K562 (cell line): Measurements from ENCODE around the gene ROPN1L. TPM values are rescaled to one million over a fixed set of nuclear protein-coding genes. Genes with fewer than 3 reads are reported as not detected.

Experiments used
- CTBP1 ChIP-seq: fragments of 450-650 bp; IDR thresholded peaks from 2 replicates; pipeline ENCODE4 v1.6.1; 2016; ENCODE audit warnings: borderline replicate concordance
- NFATC3 ChIP-seq: fragments of 450-650 bp; IDR thresholded peaks from 2 replicates; pipeline ENCODE4 v1.6.1; 2017; ENCODE audit warnings: mild to moderate bottlenecking
- TAF7 ChIP-seq: fragments of 450-650 bp; IDR thresholded peaks from 2 replicates; pipeline ENCODE4 v1.6.1; 2016; ENCODE audit warnings: missing genetic modification characterization, missing compliant biosample characterization
- TCF3 ChIP-seq: sonication (generic); formaldehyde crosslinking; IDR thresholded peaks from 2 replicates; pipeline ENCODE4 v1.4.0; 2020; ENCODE audit warnings: mild to moderate bottlenecking, missing genetic modification reagents
- TCF7 ChIP-seq: sonication (generic); IDR thresholded peaks from 2 replicates; pipeline ENCODE4 v1.6.1; 2016; ENCODE audit warnings: antibody characterized with exemption, borderline replicate concordance
- TEAD4 ChIP-seq, 2 experiments: sonication (generic) in 1 of 2; formaldehyde crosslinking in 1 of 2; IDR thresholded peaks; 2 replicates each; pipeline versions ENCODE4 v1.6.1 to v1.8.0; 2012 to 2022; ENCODE audit warnings: borderline replicate concordance in 1 of 2, inconsistent platforms in 1 of 2, low read length in 1 of 2, mild to moderate bottlenecking in 1 of 2, missing genetic modification reagents in 1 of 2
- ZFP91 ChIP-seq: sonication (generic); formaldehyde crosslinking; IDR thresholded peaks from 2 replicates; pipeline ENCODE4 v1.8.0; 2022; ENCODE audit warnings: mild to moderate bottlenecking, missing genetic modification reagents
- ZNF395 ChIP-seq: fragments of 200-800 bp; sonication (Bioruptor generic); IDR thresholded peaks from 2 replicates; pipeline ENCODE4 v1.6.1; 2017; ENCODE audit warnings: missing genetic modification characterization, missing compliant biosample characterization
- ZNF431 ChIP-seq: sonication (generic); formaldehyde crosslinking; IDR thresholded peaks from 2 replicates; pipeline ENCODE4 v1.8.0; 2022; ENCODE audit warnings: mild to moderate bottlenecking, missing genetic modification reagents
- ZNF696 ChIP-seq: fragments of 250-450 bp; sonication (Bioruptor Pico); conservative IDR thresholded peaks from 2 replicates; pipeline ENCODE4 v1.4.0; 2020; ENCODE audit warnings: mild to moderate bottlenecking, moderate library complexity
- ZNF707 ChIP-seq: fragments of 250-450 bp; sonication (Bioruptor Pico); conservative IDR thresholded peaks from 2 replicates; pipeline ENCODE4 v1.8.0; 2022; ENCODE audit warnings: inconsistent platforms, mild to moderate bottlenecking, moderate library complexity
- ZNF766 ChIP-seq: fragments of 200-800 bp; sonication (Bioruptor generic); conservative IDR thresholded peaks from 2 replicates; pipeline ENCODE4 v1.6.1; 2016; ENCODE audit warnings: missing genetic modification characterization, missing compliant biosample characterization
- ZSCAN29 ChIP-seq: fragments of 450-650 bp; IDR thresholded peaks from 2 replicates; pipeline ENCODE4 v1.6.1; 2017
- polyA plus RNA-seq, 8 experiments: library from polyadenylated mRNA; depleted of rRNA in 4 of 8; stranded (reverse) in 5 of 8; unstranded in 3 of 8; fragments of >200 nt; fragmentation: Nextera tagmentation in 2 of 8; fragmentation: Illumina TruSeq in 1 of 8; extraction: Ambion mirVana in 2 of 8; extraction: Trizol in 1 of 8; gene quantifications; 2 replicates each; pipeline versions ENCODE4 v1.2.1 to v1.2.3, GENCODE V29; 2011 to 2014; ENCODE audit warnings: inconsistent platforms in 1 of 8, missing spikeins in 1 of 8
- total RNA-seq, 7 experiments: library from RNA; depleted of rRNA in 6 of 7; stranded (reverse); fragments of >200 nt in 6 of 7; fragmentation: Illumina TruSeq in 2 of 7; extraction: Trizol in 2 of 7; gene quantifications; 2 replicates each; pipeline versions ENCODE4 v1.2.1 to v1.2.3, GENCODE V29; 2011 to 2021; ENCODE audit warnings: low replicate concordance in 1 of 7
- TF ChIP-seq, protein P1 (sequence below), 2 experiments: fragments of 450-650 bp; IDR thresholded peaks; 2 replicates each; pipeline ENCODE4 v1.6.1; 2016; ENCODE audit warnings: mild to moderate bottlenecking in 2 of 2, borderline replicate concordance in 1 of 2, low read depth in 1 of 2, moderate library complexity in 1 of 2
- TF ChIP-seq, protein P2 (sequence below): fragments of 250-450 bp; sonication (Bioruptor Pico); IDR thresholded peaks from 2 replicates; pipeline ENCODE4 v1.8.0; 2022; ENCODE audit warnings: moderate library complexity, mild to moderate bottlenecking, inconsistent platforms

ROPN1L gene
- total and polyA plus RNA-seq, 9 of the 15 experiments (the other 6 are each of a cell fraction or from before 2014, with no cell fraction given): 0.04 to 0.85 (median 0.24) TPM; not detected in 3

DNA sequence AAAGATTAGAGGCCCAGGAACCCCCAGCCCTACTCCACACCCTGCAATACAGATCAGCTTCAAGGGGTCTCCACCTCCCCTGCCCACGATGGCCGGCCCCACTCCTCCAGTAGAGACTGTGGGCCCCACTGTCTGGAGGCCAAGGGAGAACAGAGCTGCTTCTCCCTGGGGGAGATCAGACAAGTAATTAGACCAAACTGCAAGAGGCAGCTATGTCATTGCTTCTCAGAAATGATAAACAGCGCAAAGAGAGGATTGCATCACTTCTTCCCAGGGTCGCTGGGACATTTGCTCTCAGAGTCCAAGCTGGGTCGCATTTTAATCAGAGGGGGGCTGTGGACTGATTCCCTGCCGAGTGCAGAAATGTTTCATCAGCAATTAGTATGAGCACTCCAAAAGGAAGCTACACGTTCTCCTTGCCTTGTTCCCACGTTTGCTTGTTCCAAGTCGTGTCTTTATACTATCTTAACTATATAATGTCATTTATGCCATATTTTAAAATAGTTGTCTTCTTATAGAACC lies 59.9 kb downstream of the ROPN1L start (continued):
- TF ChIP-seq ZFP91 (CRISPR knock-in tag) (no peak), TCF3 (peak; percentile 20; the same call in 1 of the 2 replicates), TAF7 (tag) (no peak), ZNF707 (CRISPR knock-in tag) (no peak), ZNF696 (CRISPR knock-in tag) (no peak), ZSCAN29 (no peak), NFATC3 (no peak), ZNF431 (CRISPR knock-in tag) (no peak), TEAD4 (IDR thresholded peaks at IDR 0.05; ENCODE audit: low read length) (peak; percentile 30; the same call in 1 of the 2 replicates), TEAD4 (CRISPR knock-in tag; IDR thresholded peaks at IDR 0.05; ENCODE audit: borderline replicate concordance) (no peak), TCF7 (no peak), ZNF395 (peak; percentile 59; the same call in 1 of the 2 replicates), ZNF766 (CRISPR knock-in tag) (0 out of 2 replicates have a peak, but pooled peaks have one; percentile 70), CTBP1 (peak; percentile 50; the same call in 1 of the 2 replicates)
- TF ChIP-seq, protein P1, sequence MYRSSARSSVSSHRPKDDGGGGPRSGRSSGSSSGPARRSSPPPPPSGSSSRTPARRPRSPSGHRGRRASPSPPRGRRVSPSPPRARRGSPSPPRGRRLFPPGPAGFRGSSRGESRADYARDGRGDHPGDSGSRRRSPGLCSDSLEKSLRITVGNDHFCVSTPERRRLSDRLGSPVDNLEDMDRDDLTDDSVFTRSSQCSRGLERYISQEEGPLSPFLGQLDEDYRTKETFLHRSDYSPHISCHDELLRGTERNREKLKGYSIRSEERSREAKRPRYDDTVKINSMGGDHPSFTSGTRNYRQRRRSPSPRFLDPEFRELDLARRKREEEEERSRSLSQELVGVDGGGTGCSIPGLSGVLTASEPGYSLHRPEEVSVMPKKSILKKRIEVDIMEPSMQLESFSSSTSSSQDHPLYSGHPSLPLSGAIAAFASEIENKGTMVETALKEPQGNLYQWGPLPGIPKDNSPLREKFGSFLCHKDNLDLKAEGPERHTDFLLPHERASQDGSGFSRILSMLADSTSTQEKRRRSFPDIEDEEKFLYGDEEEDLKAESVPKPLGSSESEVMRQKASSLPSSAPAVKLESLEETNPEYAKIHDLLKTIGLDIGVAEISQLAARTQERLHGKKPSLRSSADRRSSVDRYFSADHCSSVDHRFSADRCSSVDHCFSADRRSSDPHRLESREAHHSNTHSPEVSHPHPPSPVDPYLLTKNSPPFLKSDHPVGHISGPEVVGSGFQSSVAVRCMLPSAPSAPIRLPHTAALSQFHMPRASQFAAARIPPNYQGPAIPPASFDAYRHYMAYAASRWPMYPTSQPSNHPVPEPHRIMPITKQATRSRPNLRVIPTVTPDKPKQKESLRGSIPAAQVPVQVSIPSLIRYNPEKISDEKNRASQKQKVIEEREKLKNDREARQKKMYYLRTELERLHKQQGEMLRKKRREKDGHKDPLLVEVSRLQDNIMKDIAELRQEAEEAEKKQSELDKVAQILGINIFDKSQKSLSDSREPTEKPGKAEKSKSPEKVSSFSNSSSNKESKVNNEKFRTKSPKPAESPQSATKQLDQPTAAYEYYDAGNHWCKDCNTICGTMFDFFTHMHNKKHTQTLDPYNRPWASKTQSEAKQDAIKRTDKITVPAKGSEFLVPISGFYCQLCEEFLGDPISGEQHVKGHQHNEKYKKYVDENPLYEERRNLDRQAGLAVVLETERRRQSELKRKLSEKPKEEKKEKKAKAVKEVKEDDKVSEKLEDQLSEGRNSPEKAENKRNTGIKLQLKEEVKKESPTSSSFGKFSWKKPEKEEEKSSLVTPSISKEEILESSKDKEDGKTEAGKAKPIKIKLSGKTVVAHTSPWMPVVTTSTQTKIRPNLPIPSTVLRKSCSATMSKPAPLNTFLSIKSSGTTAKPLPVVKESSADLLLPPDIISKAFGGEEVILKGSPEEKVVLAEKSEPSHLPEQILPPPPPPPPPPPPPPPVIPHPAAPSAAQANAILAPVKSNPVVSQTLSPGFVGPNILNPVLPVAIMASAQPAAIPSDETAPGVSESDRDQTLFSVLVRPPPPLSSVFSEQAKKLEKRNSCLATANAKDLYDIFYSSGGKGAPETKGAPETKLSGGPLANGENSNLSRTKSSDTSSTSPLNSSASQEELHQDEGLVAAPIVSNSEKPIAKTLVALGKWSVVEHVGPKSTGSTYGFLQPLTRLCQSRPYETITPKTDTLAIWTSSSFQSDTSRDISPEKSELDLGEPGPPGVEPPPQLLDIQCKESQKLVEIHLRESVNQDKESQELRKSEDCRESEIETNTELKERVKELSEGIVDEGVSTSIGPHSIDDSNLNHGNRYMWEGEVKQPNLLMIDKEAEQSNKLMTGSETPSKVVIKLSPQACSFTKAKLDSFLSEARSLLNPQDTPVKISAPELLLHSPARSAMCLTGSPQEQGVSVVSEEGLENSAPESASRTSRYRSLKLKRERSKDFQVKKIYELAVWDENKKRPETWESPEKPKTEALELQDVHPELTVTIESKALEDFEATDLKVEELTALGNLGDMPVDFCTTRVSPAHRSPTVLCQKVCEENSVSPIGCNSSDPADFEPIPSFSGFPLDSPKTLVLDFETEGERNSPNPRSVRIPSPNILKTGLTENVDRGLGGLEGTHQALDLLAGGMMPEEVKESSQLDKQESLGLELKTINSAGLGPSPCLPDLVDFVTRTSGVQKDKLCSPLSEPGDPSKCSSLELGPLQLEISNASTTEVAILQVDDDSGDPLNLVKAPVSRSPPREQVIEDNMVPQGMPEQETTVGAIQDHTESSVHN (IDR thresholded peaks at IDR 0.05; ENCODE audit: borderline replicate concordance in 1 of 2, low read depth in 1 of 2): 0 out of 4 replicates have a peak, but pooled peaks of 1 of the 2 experiments have one; percentile 66
- TF ChIP-seq, protein P2, sequence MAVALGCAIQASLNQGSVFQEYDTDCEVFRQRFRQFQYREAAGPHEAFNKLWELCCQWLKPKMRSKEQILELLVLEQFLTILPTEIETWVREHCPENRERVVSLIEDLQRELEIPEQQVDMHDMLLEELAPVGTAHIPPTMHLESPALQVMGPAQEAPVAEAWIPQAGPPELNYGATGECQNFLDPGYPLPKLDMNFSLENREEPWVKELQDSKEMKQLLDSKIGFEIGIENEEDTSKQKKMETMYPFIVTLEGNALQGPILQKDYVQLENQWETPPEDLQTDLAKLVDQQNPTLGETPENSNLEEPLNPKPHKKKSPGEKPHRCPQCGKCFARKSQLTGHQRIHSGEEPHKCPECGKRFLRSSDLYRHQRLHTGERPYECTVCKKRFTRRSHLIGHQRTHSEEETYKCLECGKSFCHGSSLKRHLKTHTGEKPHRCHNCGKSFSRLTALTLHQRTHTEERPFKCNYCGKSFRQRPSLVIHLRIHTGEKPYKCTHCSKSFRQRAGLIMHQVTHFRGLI (CRISPR knock-in tag): peak; percentile 8; the same call in 1 of the 2 replicates
